Mucosa of descending colon (tissue), 3 donors: Measurements from ENCODE around the gene HDAC9. TPM values are rescaled to one million over a fixed set of nuclear protein-coding genes. Genes with fewer than 3 reads are reported as not detected.

Source experiments
- ATAC-seq: fragments of 200-7000 bp; cut with Tn5 transposase; one replicate; pipeline ENCODE4 v1.9.1; 2020; ENCODE audit warnings: mild to moderate bottlenecking, moderate library complexity
- DNase-seq, 3 donors: peaks; one replicate each; pipeline ENCODE4 v3.0.0-alpha.2; 2020
- H3K36me3 ChIP-seq: fragments of 200-600 bp; one replicate; pipeline ENCODE4 v1.8.0; 2021; ENCODE audit warnings: low read depth, mild to moderate bottlenecking
- H3K4me1 ChIP-seq: fragments of 200-600 bp; one replicate; pipeline ENCODE4 v1.8.0; 2021; ENCODE audit warnings: low read depth, mild to moderate bottlenecking
- H3K4me3 ChIP-seq: fragments of 200-600 bp; one replicate; pipeline ENCODE4 v1.8.0; 2021; ENCODE audit warnings: mild to moderate bottlenecking
- H3K9me3 ChIP-seq: fragments of 200-600 bp; one replicate; pipeline ENCODE4 v1.8.0; 2021; ENCODE audit warnings: mild to moderate bottlenecking
- intact Hi-C, 2 donors: fragments of 100-400 bp; cut with DNase I in 1 of 2; cut with micrococcal nuclease in 1 of 2; formaldehyde crosslinking; loops; one replicate each; pipeline versions ENCODE4 v1.11.0 to v1.11.1; 2022; cut with DNase I, micrococcal nuclease
- total RNA-seq, 3 donors: library from RNA; stranded (reverse); fragmentation: NEBNext Ultra II Directional in 2 of 3; extraction: Animal tissue kit (Norgen Biotek cat#: 25700) in 2 of 3; gene quantifications; one replicate each; pipeline versions ENCODE4 v1.2.1 to v1.2.4, GENCODE V29; 2021 to 2023
- TF ChIP-seq, protein P1 (sequence below): fragments of 200-600 bp; IDR thresholded peaks from one replicate; pipeline ENCODE4 v1.8.0; 2022; ENCODE audit warnings: antibody characterized with exemption, mild to moderate bottlenecking
- donor health status: DM: no; HTN: no; CAD: no; lungs with moderate emphysema.
- donor health status: DM: no; HTN: no; CAD: no.
- donor health status: DM: no; HTN: yes; CAD: no.

The HDAC9 gene
- total RNA-seq, 3 donors from 2014 or later, result 16.0 to 20.4 (median 17.5) TPM

DNA sequence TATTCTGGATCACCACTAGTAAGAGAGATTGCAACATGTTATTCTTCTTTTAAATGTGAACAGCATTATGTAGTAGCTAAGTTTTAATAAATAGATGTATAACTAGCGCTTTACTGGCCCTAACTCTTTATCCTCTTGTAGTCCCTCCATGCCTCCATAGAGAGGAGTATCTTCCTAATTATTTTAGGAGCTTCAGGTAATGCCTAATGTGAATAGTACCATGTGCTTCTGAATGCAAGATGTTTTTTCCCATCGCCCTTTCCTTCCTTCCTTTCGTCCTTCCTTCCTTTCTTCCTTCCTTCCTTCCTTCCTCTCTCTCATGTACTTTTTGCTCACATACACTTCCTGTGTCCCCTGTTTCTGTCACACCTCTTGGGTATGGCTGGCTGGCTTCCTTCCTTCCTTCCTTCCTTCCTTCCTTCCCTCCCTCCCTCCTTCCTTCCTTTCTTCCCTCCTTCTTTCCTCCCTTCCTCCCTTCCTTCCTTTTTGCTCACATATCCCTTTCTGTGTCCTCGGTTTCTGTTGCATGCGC lies 290.7 kb downstream of the HDAC9 start:
- no peaks in the 10 kb centered on the region for H3K4me1 ChIP-seq
- no peak overlapping the region for H3K4me3 ChIP-seq
- intact Hi-C loops, result no loop called here
- no peak for ATAC-seq
- TF ChIP-seq, protein P1, sequence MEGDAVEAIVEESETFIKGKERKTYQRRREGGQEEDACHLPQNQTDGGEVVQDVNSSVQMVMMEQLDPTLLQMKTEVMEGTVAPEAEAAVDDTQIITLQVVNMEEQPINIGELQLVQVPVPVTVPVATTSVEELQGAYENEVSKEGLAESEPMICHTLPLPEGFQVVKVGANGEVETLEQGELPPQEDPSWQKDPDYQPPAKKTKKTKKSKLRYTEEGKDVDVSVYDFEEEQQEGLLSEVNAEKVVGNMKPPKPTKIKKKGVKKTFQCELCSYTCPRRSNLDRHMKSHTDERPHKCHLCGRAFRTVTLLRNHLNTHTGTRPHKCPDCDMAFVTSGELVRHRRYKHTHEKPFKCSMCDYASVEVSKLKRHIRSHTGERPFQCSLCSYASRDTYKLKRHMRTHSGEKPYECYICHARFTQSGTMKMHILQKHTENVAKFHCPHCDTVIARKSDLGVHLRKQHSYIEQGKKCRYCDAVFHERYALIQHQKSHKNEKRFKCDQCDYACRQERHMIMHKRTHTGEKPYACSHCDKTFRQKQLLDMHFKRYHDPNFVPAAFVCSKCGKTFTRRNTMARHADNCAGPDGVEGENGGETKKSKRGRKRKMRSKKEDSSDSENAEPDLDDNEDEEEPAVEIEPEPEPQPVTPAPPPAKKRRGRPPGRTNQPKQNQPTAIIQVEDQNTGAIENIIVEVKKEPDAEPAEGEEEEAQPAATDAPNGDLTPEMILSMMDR, result no peak
- H3K36me3 ChIP-seq, result no peaks in the 10 kb centered on the region
- DNase-seq, result no peak
- H3K9me3 ChIP-seq, result no peaks in the 10 kb centered on the region

DNA sequence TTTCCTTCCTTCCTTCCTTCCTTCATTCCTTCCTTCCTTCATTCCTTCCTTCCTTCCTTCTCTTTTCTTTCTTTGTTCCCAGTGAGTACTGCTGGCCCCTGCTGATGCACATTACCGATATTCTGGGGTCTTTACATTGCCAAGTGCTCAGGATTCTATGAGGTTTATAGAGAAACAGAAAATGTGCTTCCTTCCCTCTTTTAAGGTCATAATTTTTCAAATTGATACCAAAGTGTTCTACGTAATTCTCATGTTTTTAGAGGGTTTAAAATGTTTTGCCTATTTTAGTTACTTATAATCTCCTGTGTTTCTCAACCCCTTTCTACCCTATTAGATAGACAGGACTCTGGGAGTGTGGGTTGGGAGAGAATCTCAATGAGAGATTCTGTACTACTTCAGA lies 291.2 kb downstream of the HDAC9 start:
- DNase-seq (no peak), ATAC-seq (no peak)
- Histone ChIP-seq H3K4me1 (no peaks in the 10 kb centered on the region), H3K36me3 (no peaks in the 10 kb centered on the region), H3K4me3 (no peak overlapping the region), H3K9me3 (no peaks in the 10 kb centered on the region)
- TF ChIP-seq, protein P1, result no peak
- intact Hi-C loops, result no loop called here

DNA sequence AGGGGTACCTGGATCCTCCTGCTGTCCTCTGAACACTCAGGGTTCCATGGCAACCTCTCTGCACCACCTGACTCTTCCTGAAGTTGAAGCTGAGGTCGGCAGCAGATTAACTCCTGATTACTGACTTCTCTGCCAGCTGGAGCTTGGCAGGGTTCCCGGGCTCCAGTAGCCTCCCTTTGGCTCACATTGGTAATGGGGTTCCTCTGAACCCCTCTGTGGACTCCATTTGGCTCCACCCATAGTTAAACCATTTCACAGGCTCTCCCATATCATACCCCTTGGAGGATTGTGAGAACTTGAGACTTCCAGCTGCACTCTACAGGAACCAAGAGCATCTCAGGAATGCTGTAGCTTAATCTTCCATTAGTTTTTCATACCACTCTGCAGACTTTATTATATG lies 292.5 kb downstream of the HDAC9 start:
- Histone ChIP-seq H3K36me3 (no peaks in the 10 kb centered on the region), H3K4me1 (no peaks in the 10 kb centered on the region), H3K9me3 (no peaks in the 10 kb centered on the region), H3K4me3 (no peak overlapping the region)
- DNase-seq (no peak), ATAC-seq (no peak)
- TF ChIP-seq, protein P1, result no peak
- intact Hi-C loops, result no loop called here

DNA sequence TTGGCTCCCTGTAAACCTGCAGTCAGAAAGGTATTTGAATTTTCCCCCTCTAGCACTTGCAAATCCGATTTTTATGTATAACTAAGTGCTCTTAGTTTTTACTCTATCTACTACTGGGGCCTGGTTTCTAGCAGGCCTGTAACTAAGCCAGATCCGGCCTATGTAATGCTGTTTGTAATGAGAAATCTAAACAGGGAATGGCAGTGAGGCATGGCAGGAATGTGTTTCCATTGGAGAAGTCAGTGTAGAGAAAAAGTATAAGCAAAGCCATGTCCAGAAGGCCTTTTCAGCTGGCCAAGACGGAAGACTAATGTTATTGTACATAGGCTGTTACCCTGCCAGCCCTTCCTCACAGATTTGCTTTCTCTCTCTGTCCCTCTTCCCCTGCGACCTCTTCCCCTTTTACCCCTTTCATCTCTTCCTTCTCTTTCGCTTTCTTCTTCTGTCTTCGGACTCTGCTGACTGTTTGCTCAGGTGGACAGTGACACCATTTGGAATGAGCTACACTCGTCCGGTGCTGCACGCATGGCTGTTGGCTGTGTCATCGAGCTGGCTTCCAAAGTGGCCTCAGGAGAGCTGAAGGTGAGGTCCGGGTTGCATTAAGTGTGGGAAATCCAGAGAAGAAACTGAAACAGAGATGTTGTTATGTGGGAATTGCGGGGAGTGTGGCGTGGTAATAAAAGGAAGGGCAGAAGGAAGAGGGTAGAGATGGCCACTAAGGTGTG lies 297.5 kb downstream of the HDAC9 start:
- no peak overlapping the region for H3K4me3 ChIP-seq
- TF ChIP-seq, protein P1, result no peak
- no peaks in the 10 kb centered on the region for H3K9me3 ChIP-seq
- DNase-seq (no peak), ATAC-seq (no peak)
- intact Hi-C loops, result no loop called here
- H3K4me1 ChIP-seq, result no peaks in the 10 kb centered on the region
- no peaks in the 10 kb centered on the region for H3K36me3 ChIP-seq

DNA sequence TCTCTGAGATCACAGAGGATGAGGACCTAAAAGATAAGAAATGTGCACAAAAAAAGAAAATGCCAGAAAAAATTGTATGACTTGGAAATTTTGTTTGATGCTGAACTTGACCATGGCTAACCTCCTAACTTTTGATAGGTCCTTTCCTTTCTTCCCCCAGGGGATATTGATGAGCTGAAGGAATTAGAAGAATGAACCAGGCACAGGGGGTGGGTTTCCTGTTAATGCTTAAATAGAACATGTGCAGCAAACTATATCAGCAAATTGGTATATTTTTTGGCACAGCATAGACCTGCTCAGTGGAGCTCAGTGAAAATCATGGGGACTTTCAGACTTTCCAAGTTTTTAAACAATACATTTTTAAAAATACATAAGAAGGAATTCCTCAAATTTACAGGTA lies 300.7 kb downstream of the HDAC9 start:
- DNase-seq (no peak), ATAC-seq (no peak)
- no peaks in the 10 kb centered on the region for H3K36me3 ChIP-seq
- TF ChIP-seq, protein P1, result no peak
- H3K9me3 ChIP-seq, result no peaks in the 10 kb centered on the region
- H3K4me3 ChIP-seq, result no peak overlapping the region
- H3K4me1 ChIP-seq, result no peaks in the 10 kb centered on the region
- intact Hi-C loops, result no loop called here
